ENCODE measurements around the gene TM4SF18.
A peak's percentile ranks its signal among the peaks of the same experiment; 100 is the strongest.
"Not testable (repeated sequence)": the region's sequence is repeated elsewhere in the genome, so short reads cannot be mapped to it uniquely, and the experiment has no call there.

Gene TM4SF18

GRCh38 chr3:149368674-149369497 lies 35.5 kb upstream of the TM4SF18 start:
- FAIRE-seq (no peak), DNase-seq (ENCODE audit: low spot score) (no peak)

- DNase-seq (ENCODE audit: low spot score) (no peak), FAIRE-seq (no peak)
These were observed 34.8 kb upstream of the TM4SF18 start for GRCh38 chr3:149368201-149368673.

DNA sequence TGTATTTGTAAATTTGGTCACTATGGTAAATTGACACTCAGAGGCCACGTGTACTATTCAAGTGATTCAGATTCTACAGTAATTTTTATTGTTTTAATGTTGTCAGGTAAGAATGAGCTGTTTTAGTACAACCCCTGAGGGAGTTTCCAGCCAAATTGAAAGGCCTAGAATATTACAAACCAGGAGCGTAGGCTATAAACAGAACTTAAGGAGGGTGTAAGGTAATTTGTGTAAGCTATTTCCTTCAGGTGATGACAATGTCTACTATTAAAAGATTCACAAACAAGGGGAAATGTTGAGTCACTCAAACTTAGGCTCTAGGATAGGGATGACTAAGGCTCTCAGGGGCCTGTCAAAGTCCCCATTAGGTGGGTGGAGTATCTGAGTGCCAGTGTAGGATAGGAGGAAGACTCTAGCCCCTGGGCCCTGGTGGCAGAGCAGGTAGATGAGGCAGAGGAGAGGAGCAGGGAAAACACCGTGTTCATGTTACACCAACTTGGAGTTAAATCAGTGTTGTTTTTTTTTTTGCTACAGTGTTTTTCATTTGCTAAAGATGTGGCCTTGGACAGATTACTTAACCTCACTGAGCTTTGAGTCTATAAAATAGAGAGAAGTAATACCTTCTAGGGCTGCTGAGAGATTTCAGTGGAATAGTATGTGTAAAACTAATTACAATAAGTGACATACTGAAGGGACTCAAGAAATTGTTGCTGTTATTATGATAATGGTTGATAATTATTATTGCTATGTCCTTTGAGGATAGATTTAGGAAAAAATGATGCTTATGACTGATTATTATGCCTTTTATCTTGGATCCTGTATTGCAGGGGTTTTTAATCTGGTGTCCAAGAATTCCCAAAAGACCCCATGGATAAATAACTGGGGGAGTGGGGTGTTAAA lies 33.8 kb upstream of the TM4SF18 start:
- peak; percentile 80 for FAIRE-seq
- peak; percentile 83 for DNase-seq (ENCODE audit: low spot score)

- FAIRE-seq = no peak
- DNase-seq (ENCODE audit: low spot score) = no peak
These were observed 32.6 kb upstream of the TM4SF18 start for GRCh38 chr3:149366031-149366430.

DNA sequence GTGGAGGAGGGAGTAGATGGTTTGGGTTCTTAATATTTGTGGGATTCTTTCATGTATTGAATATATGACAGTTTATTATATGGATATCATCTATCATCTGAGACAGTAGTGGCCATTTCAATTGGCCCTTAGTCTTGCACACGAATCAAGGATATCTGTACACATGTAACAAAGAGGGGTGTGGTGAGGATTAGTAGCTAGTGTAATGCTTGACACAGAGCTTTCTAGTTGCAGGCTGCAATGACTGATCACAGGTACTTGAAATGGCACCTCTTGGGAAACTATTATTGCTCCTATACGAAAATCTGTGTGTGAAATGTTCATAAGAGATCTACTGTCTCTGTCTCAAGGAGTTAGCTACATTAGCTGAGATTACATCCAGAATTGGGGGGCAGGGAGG lies 31.2 kb upstream of the TM4SF18 start:
- no peak for FAIRE-seq
- no peak for DNase-seq (ENCODE audit: low spot score)

- FAIRE-seq (no peak), DNase-seq (ENCODE audit: low spot score) (peak; percentile 12)
These were observed 29.6 kb upstream of the TM4SF18 start for GRCh38 chr3:149363053-149363452.

- DNase-seq (ENCODE audit: low spot score) = no peak
- FAIRE-seq = no peak
These were observed 28.9 kb upstream of the TM4SF18 start for GRCh38 chr3:149362366-149362765.

GRCh38 chr3:149356630-149357029 lies 23.2 kb upstream of the TM4SF18 start:
- DNase-seq (ENCODE audit: low spot score) = no peak
- FAIRE-seq = no peak

DNA sequence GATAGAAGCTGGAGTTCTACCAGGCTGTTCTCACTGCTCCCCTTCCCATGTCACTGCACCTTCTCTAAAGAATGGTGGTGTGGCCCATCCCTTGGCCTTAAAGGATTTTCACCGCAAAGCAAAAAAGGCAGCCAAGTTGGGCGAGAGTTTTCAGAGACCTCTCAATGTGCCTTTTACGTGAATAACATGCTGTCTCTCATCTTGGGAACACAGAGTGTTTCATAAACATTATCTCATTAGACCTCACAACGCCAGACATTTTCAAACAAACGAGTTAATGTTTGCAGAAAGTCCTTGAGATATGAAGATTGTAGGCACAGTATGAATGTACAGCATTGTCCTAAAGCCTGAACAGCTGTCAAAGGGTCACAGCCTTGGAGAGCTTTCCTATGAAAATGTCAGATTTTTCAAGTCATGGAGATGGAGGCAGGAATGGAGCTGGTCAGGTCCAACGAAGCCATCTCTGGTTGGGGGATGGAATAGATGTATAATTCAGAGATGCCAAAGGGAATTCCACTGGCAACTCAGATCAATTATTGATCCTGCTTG lies 22.7 kb upstream of the TM4SF18 start:
- FAIRE-seq (no peak), DNase-seq (ENCODE audit: low spot score) (no peak)

- no peak for FAIRE-seq
- DNase-seq (ENCODE audit: low spot score) = no peak
These were observed 20.2 kb upstream of the TM4SF18 start for GRCh38 chr3:149353581-149354184.

DNA sequence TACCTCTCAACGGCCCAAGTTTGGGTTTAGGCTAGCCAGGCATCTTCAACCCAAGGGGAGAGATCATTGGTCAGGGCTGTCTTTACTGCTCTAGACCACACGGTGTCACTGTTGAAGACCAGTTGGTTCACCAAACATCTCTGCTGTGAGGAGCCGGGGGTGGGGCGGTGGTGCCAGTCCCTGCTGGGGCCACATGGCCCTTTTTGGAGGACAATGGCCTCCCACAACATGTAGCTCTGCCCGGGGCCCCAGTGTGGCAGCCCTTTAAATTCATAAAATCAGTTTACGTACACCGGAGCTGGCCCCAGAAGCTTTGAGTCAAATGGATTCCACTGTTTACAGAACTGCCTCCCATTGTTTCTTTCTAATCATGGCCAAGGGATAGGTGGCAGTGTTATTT lies 19.1 kb upstream of the TM4SF18 start:
- DNase-seq (ENCODE audit: low spot score) (peak; percentile 43), FAIRE-seq (no peak)

DNA sequence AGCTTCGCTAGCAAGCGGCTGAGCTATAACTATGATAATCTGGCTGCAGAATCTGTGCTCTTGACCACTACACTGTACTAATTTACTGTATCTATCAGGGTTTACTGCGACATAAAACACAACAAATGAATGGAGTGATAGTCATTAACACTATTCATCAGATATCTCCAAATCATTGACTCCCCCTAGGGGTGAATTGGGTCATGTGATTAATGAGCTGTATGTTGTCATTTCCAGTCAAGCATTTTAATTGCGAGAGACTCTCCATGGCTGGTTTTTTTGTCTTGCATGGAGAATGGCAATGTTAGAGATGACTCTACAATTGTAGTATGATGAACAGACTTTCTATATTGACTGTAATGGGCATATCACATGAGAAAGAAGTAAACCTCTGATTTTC lies 10.5 kb upstream of the TM4SF18 start:
- no peak for FAIRE-seq
- DNase-seq (ENCODE audit: low spot score) = no peak

- FAIRE-seq (peak; percentile 83), DNase-seq (ENCODE audit: low spot score) (peak; percentile 62)
These were observed 9.3 kb upstream of the TM4SF18 start for GRCh38 chr3:149342413-149343380.

GRCh38 chr3:149340310-149340933 lies 7.0 kb upstream of the TM4SF18 start:
- peak; percentile 67 for DNase-seq (ENCODE audit: low spot score)
- FAIRE-seq = peak; percentile 85

- DNase-seq (ENCODE audit: low spot score) (peak; percentile 99), FAIRE-seq (peak; percentile 99)
These were observed 6.5 kb upstream of the TM4SF18 start for GRCh38 chr3:149339931-149340309.

DNA sequence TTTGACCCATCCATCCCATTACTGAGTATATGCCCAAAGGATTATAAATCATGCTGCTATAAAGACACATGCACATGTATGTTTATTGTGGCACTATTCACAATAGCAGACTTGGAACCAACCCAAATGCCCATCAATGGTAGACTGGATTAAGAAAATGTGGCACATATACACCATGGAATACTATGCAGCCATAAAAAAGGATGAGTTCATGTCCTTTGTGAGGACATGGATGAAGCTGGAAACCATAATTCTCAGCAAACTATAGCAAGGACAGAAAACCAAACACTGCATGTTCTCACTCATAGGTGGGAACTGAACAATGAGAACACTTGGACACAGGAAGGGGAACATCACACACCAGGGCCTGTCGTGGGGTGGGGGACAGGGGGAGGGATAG lies 4.0 kb upstream of the TM4SF18 start:
- FAIRE-seq = not testable (repeated sequence)

DNA sequence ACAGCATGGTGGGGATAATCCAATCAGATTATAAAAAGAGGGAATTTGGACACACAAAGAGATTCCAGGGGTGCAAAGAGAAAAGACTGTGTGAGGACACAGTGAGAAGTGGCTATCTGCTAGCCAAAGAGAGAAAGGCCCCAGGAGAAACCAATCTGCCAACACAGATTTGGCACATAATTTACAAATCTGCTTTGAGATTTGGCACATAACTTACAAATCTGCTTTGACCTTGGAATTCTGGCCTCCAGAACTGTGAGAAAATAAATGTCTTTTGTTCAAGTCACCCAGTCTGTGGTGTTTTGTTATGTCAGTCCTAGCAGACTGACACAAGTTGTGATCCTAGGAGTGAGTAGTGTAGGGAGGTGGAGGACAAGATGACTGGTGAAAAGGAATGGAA lies 3.5 kb upstream of the TM4SF18 start:
- no peak for FAIRE-seq
- no peak for DNase-seq (ENCODE audit: low spot score)

More for the DNA sequence above, 4.0 kb upstream of the TM4SF18 start:
- DNase-seq (ENCODE audit: low spot score) = not testable (repeated sequence)

DNA sequence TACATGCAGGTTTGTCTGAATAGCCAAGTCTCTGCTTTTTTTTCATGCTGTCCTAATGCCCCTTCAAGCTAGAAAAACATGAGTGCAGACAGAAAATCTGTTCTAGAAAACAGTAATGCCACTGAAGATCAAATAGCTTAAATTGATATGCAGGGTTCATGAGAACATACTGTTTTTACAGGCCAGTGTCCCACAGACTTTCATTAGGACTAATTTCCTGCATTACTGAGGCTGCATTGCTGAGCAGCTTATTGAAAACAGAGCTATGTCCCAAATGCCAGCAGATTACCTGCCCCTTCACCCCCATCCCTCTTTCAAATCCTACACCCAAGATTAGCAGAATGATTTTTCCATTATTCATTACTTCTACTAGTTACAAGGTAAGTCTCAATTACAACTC lies 665 bp downstream of the TM4SF18 start:
- FAIRE-seq (no peak), DNase-seq (ENCODE audit: low spot score) (no peak)

GRCh38 chr3:149332227-149332765 lies 1.1 kb downstream of the TM4SF18 start:
- DNase-seq (ENCODE audit: low spot score) = no peak
- FAIRE-seq = no peak

- FAIRE-seq (no peak), DNase-seq (ENCODE audit: low spot score) (peak; percentile 37)
These were observed 2.0 kb downstream of the TM4SF18 start for GRCh38 chr3:149331396-149331795.
